ENCODE results near the gene TTLL5.

Gene TTLL5

DNA sequence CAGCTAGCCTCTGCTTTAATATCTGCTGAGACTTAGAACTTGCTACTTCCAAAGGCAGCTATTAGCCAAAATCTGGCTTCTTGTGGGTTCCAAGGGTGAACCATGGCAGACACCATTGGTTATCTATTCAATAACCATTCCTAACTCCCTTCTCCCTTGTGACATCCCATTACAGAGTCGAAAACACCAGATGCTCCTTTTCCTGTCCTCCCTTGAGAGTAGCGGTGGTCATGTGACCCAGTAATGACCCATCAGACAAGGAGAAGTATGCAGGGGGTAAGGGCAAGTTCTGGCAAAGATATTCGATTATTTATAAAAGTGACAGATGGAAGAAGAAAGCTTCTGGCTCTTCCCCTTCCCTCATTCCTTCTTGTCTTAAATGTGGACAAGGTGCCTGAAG, 300.6 kb downstream of the TTLL5 start:
- H3K27me3 ChIP-seq (ENCODE audit: insufficient read depth, low read length, poor library complexity): no peaks in the 10 kb centered on the region
- no peaks in the 10 kb centered on the region for H3K79me1 ChIP-seq (ENCODE audit: low read length)
- no peak overlapping the region for H3K18ac ChIP-seq (ENCODE audit: low read length)
- no peaks in the 10 kb centered on the region for H3K79me2 ChIP-seq (ENCODE audit: control insufficient read depth, insufficient read depth, low read length)
- no peak overlapping the region for H3K4me2 ChIP-seq (ENCODE audit: low read length)
- no peak overlapping the region for H2BK120ac ChIP-seq (ENCODE audit: low read depth, low read length)
- H3K36me3 ChIP-seq (ENCODE audit: control insufficient read depth, insufficient read depth, low read length): no peaks in the 10 kb centered on the region
- H3K4me3 ChIP-seq (ENCODE audit: low read length): no peak overlapping the region
- no peak overlapping the region for H3K23ac ChIP-seq (ENCODE audit: low read length)
- no peak overlapping the region for H4K8ac ChIP-seq (ENCODE audit: low read depth, low read length)
- H3K27ac ChIP-seq (ENCODE audit: low read depth, low read length): no peak overlapping the region
- WGBS (ENCODE audit: extremely low coverage, insufficient coverage, low lambda C conversion rate): no CpG with 5 or more reads among the region's 3 CpGs
- no peak overlapping the region for H3K56ac ChIP-seq (ENCODE audit: low read length)
- H2BK15ac ChIP-seq (replicated peaks; ENCODE audit: low read depth): no peak overlapping the region
- DNase-seq: no peak
- H3K9ac ChIP-seq (ENCODE audit: low read length): no peak overlapping the region
- H3K4ac ChIP-seq (ENCODE audit: low read depth, low read length): no peak overlapping the region
- H4K5ac ChIP-seq (ENCODE audit: low read length): no peak overlapping the region
- H2BK5ac ChIP-seq (ENCODE audit: low read length): no peak overlapping the region
- no peak overlapping the region for H2AK5ac ChIP-seq (ENCODE audit: low read length)
- H3K4me1 ChIP-seq (ENCODE audit: control insufficient read depth, low read depth, low read length): no peaks in the 10 kb centered on the region

- Histone ChIP-seq H2BK120ac (ENCODE audit: low read depth, low read length) (no peak overlapping the region), H3K4me2 (ENCODE audit: low read length) (no peak overlapping the region), H3K56ac (ENCODE audit: low read length) (no peak overlapping the region), H3K27me3 (ENCODE audit: insufficient read depth, low read length, poor library complexity) (no peaks in the 10 kb centered on the region), H2BK5ac (ENCODE audit: low read length) (no peak overlapping the region), H4K8ac (ENCODE audit: low read depth, low read length) (no peak overlapping the region), H2BK15ac (replicated peaks; ENCODE audit: low read depth) (no peak overlapping the region), H3K9ac (ENCODE audit: low read length) (no peak overlapping the region), H3K27ac (ENCODE audit: low read depth, low read length) (no peak overlapping the region), H3K23ac (ENCODE audit: low read length) (no peak overlapping the region), H3K79me2 (ENCODE audit: control insufficient read depth, insufficient read depth, low read length) (no peaks in the 10 kb centered on the region), H3K4me1 (ENCODE audit: control insufficient read depth, low read depth, low read length) (peaks cover 11% of the 10 kb centered on the region), H3K18ac (ENCODE audit: low read length) (no peak overlapping the region), H3K4me3 (ENCODE audit: low read length) (no peak overlapping the region), H3K79me1 (ENCODE audit: low read length) (no peaks in the 10 kb centered on the region), H2AK5ac (ENCODE audit: low read length) (no peak overlapping the region), H3K4ac (ENCODE audit: low read depth, low read length) (no peak overlapping the region), H4K5ac (ENCODE audit: low read length) (no peak overlapping the region), H3K36me3 (ENCODE audit: control insufficient read depth, insufficient read depth, low read length) (no peaks in the 10 kb centered on the region)
- DNase-seq: no peak
- no CpG with 5 or more reads among the region's 3 CpGs for WGBS (ENCODE audit: extremely low coverage, insufficient coverage, low lambda C conversion rate)
Observed at GRCh38 chr14:75967866-75968265, 306.8 kb downstream of the TTLL5 start.

GRCh38 chr14:75968456-75968855, 307.4 kb downstream of the TTLL5 start:
- no peak for DNase-seq
- no CpG with 5 or more reads among the region's 4 CpGs for WGBS (ENCODE audit: extremely low coverage, insufficient coverage, low lambda C conversion rate)

DNA sequence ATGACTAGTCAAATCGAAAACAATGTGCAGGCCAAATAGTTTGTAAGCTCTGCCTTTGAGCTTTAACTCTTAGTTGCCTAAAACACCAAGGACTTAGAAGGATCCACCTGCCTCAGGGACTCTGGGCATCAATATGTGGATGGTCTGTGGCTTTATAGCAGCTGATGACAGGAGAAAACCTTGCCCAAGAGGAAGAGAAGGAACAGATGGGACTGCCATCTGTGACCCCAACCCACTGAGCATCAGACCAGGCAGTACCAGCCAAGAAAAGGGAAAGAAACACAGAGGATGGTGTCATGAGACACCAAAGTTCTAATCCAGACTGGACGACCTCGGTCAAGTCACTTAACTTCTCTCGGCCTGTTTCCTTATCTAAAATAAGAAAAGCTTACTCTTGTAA, 308.1 kb downstream of the TTLL5 start:
- no peaks in the 10 kb centered on the region for H3K27me3 ChIP-seq (ENCODE audit: insufficient read depth, low read length, poor library complexity)
- H3K4me1 ChIP-seq (ENCODE audit: control insufficient read depth, low read depth, low read length): peaks cover 14% of the 10 kb centered on the region
- H4K8ac ChIP-seq (ENCODE audit: low read depth, low read length): no peak overlapping the region
- no CpG with 5 or more reads among the region's 4 CpGs for WGBS (ENCODE audit: extremely low coverage, insufficient coverage, low lambda C conversion rate)
- H4K5ac ChIP-seq (ENCODE audit: low read length): no peak overlapping the region
- H3K79me1 ChIP-seq (ENCODE audit: low read length): no peaks in the 10 kb centered on the region
- H3K9ac ChIP-seq (ENCODE audit: low read length): no peak overlapping the region
- H2BK5ac ChIP-seq (ENCODE audit: low read length): no peak overlapping the region
- no peak for DNase-seq
- no peaks in the 10 kb centered on the region for H3K36me3 ChIP-seq (ENCODE audit: control insufficient read depth, insufficient read depth, low read length)
- no peak overlapping the region for H2BK120ac ChIP-seq (ENCODE audit: low read depth, low read length)
- H3K27ac ChIP-seq (ENCODE audit: low read depth, low read length): no peak overlapping the region
- no peak overlapping the region for H3K56ac ChIP-seq (ENCODE audit: low read length)
- H2AK5ac ChIP-seq (ENCODE audit: low read length): no peak overlapping the region
- no peak overlapping the region for H3K4ac ChIP-seq (ENCODE audit: low read depth, low read length)
- H3K23ac ChIP-seq (ENCODE audit: low read length): no peak overlapping the region
- H3K79me2 ChIP-seq (ENCODE audit: control insufficient read depth, insufficient read depth, low read length): no peaks in the 10 kb centered on the region
- no peak overlapping the region for H3K4me2 ChIP-seq (ENCODE audit: low read length)
- H3K18ac ChIP-seq (ENCODE audit: low read length): no peak overlapping the region
- no peak overlapping the region for H2BK15ac ChIP-seq (replicated peaks; ENCODE audit: low read depth)
- no peak overlapping the region for H3K4me3 ChIP-seq (ENCODE audit: low read length)

More at GRCh38 chr14:75968456-75968855, 307.4 kb downstream of the TTLL5 start:
- H3K4me3 ChIP-seq (ENCODE audit: low read length): no peak overlapping the region
- no peak overlapping the region for H3K9ac ChIP-seq (ENCODE audit: low read length)
- no peaks in the 10 kb centered on the region for H3K79me2 ChIP-seq (ENCODE audit: control insufficient read depth, insufficient read depth, low read length)
- no peaks in the 10 kb centered on the region for H3K36me3 ChIP-seq (ENCODE audit: control insufficient read depth, insufficient read depth, low read length)
- H2BK120ac ChIP-seq (ENCODE audit: low read depth, low read length): no peak overlapping the region
- H3K79me1 ChIP-seq (ENCODE audit: low read length): no peaks in the 10 kb centered on the region
- peaks cover 14% of the 10 kb centered on the region for H3K4me1 ChIP-seq (ENCODE audit: control insufficient read depth, low read depth, low read length)
- H2BK5ac ChIP-seq (ENCODE audit: low read length): no peak overlapping the region
- H4K5ac ChIP-seq (ENCODE audit: low read length): no peak overlapping the region
- no peak overlapping the region for H4K8ac ChIP-seq (ENCODE audit: low read depth, low read length)
- H3K4me2 ChIP-seq (ENCODE audit: low read length): no peak overlapping the region
- H3K23ac ChIP-seq (ENCODE audit: low read length): no peak overlapping the region
- no peak overlapping the region for H3K56ac ChIP-seq (ENCODE audit: low read length)
- no peak overlapping the region for H3K27ac ChIP-seq (ENCODE audit: low read depth, low read length)
- no peak overlapping the region for H2BK15ac ChIP-seq (replicated peaks; ENCODE audit: low read depth)
- no peak overlapping the region for H3K4ac ChIP-seq (ENCODE audit: low read depth, low read length)
- H3K27me3 ChIP-seq (ENCODE audit: insufficient read depth, low read length, poor library complexity): no peaks in the 10 kb centered on the region
- no peak overlapping the region for H2AK5ac ChIP-seq (ENCODE audit: low read length)
- no peak overlapping the region for H3K18ac ChIP-seq (ENCODE audit: low read length)

DNA sequence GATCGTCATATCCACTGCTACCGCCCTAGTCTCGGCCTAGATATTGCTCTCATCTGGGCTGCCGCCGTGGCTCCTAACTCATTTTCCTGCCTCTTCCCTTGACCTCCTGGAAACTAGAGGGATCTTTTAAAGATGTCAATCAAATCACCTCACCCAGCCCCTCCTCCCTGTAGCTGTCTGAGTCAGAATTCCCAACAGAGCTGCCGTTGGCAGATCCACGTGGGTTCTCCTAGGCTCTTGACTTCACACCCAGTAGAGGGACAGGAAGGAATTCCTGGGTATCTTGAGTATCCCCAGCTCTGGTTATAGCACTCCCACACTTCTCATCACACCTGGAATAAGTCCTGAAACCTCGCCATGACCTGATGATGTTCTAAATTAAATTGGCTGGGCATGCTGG, 308.8 kb downstream of the TTLL5 start:
- Histone ChIP-seq H2BK5ac (ENCODE audit: low read length) (no peak overlapping the region), H3K27ac (ENCODE audit: low read depth, low read length) (no peak overlapping the region), H3K18ac (ENCODE audit: low read length) (no peak overlapping the region), H3K36me3 (ENCODE audit: control insufficient read depth, insufficient read depth, low read length) (no peaks in the 10 kb centered on the region), H3K9ac (ENCODE audit: low read length) (no peak overlapping the region), H3K79me1 (ENCODE audit: low read length) (no peaks in the 10 kb centered on the region), H2BK120ac (ENCODE audit: low read depth, low read length) (no peak overlapping the region), H3K23ac (ENCODE audit: low read length) (no peak overlapping the region), H2BK15ac (replicated peaks; ENCODE audit: low read depth) (no peak overlapping the region), H3K4me3 (ENCODE audit: low read length) (no peak overlapping the region), H2AK5ac (ENCODE audit: low read length) (no peak overlapping the region), H3K4ac (ENCODE audit: low read depth, low read length) (no peak overlapping the region), H3K56ac (ENCODE audit: low read length) (no peak overlapping the region), H4K8ac (ENCODE audit: low read depth, low read length) (no peak overlapping the region), H3K4me2 (ENCODE audit: low read length) (no peak overlapping the region), H3K4me1 (ENCODE audit: control insufficient read depth, low read depth, low read length) (peaks cover 14% of the 10 kb centered on the region), H4K5ac (ENCODE audit: low read length) (no peak overlapping the region), H3K27me3 (ENCODE audit: insufficient read depth, low read length, poor library complexity) (no peaks in the 10 kb centered on the region), H3K79me2 (ENCODE audit: control insufficient read depth, insufficient read depth, low read length) (no peaks in the 10 kb centered on the region)
- no peak for DNase-seq
- WGBS (ENCODE audit: extremely low coverage, insufficient coverage, low lambda C conversion rate): no CpG with 5 or more reads among the region's 8 CpGs

GRCh38 chr14:75970989-75971388, 309.9 kb downstream of the TTLL5 start:
- no peaks in the 10 kb centered on the region for H3K79me2 ChIP-seq (ENCODE audit: control insufficient read depth, insufficient read depth, low read length)
- H3K4me3 ChIP-seq (ENCODE audit: low read length): no peak overlapping the region
- WGBS (ENCODE audit: extremely low coverage, insufficient coverage, low lambda C conversion rate): no CpG with 5 or more reads among the region's 9 CpGs

More at GRCh38 chr14:75970989-75971388, 309.9 kb downstream of the TTLL5 start:
- Histone ChIP-seq H2AK5ac (ENCODE audit: low read length) (peak overlapping the region; percentile 11), H3K4me1 (ENCODE audit: control insufficient read depth, low read depth, low read length) (peaks cover 14% of the 10 kb centered on the region), H3K4ac (ENCODE audit: low read depth, low read length) (no peak overlapping the region), H3K4me2 (ENCODE audit: low read length) (no peak overlapping the region), H3K27ac (ENCODE audit: low read depth, low read length) (no peak overlapping the region), H2BK15ac (replicated peaks; ENCODE audit: low read depth) (no peak overlapping the region), H4K5ac (ENCODE audit: low read length) (no peak overlapping the region), H3K56ac (ENCODE audit: low read length) (no peak overlapping the region), H2BK5ac (ENCODE audit: low read length) (no peak overlapping the region), H2BK120ac (ENCODE audit: low read depth, low read length) (no peak overlapping the region), H3K23ac (ENCODE audit: low read length) (no peak overlapping the region), H3K9ac (ENCODE audit: low read length) (no peak overlapping the region), H3K27me3 (ENCODE audit: insufficient read depth, low read length, poor library complexity) (no peaks in the 10 kb centered on the region), H3K18ac (ENCODE audit: low read length) (no peak overlapping the region), H3K36me3 (ENCODE audit: control insufficient read depth, insufficient read depth, low read length) (no peaks in the 10 kb centered on the region), H3K79me1 (ENCODE audit: low read length) (no peaks in the 10 kb centered on the region), H4K8ac (ENCODE audit: low read depth, low read length) (no peak overlapping the region)
- DNase-seq: peak; percentile 29

Data from mesendoderm (in vitro differentiated cells).